ENCODE results near the gene IGF2BP2.
"Not testable (repeated sequence)": the region's sequence is repeated elsewhere in the genome, so short reads cannot be mapped to it uniquely, and the experiment has no call there.

The IGF2BP2 gene

DNA sequence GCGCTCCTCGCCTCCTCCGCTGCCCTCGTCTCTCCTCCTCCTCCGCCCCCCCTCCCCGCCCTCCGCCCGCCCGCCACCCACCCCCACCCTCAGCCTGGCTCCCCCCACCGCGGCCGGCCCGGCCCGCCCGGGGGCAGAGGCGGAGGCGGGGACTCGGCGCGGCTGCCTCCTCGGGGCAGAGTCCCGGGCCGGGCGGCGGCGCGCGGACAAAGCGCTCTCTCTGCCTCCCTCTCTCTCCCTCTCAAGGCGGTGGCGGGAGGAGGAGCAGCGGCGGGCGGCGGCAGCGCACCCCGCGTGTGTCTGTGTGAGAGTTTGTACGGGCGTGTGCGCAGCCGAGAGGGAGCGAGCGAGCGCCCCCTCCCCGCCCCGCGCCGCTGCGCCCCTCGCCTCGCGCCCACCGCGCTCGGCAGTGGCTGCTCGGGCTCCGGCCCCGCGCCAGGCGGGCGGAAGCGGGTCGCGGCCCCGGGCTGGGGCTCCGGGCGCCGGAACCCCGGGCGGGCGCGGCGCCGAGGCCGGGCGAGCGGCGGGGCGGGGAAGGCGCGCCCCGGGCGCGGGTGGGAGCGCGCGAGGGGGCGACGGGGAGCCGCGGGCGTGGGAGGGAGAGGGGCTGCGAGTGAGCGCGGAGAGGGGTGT is at the start of gene IGF2BP2:
IGF2BP2 (minus strand) TSS at position 37 of the 633 bp plus-strand sequence. CDS start 82 bp downstream, outside the sequence.
- no peak for DNase-seq

DNA sequence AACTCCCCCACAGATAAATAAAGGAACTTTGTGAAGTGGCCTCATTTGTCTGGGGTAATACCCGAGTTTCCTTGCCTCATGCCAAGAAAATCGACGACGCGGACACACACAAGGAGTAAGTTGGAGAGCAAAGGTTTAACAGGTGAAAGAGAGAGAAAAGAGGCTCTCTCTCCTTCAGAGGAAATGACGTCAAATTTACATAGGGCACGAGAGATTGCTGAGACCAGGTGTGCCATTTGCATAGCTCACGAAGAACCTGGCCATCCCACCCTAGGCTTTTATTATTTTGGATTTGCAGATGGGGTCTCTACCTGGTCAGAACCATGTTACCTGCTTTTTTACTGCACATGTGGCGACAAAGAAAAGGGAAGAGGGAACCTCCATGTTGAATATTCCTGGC is 49.3 kb upstream of the IGF2BP2 start:
- no peak for DNase-seq

DNA sequence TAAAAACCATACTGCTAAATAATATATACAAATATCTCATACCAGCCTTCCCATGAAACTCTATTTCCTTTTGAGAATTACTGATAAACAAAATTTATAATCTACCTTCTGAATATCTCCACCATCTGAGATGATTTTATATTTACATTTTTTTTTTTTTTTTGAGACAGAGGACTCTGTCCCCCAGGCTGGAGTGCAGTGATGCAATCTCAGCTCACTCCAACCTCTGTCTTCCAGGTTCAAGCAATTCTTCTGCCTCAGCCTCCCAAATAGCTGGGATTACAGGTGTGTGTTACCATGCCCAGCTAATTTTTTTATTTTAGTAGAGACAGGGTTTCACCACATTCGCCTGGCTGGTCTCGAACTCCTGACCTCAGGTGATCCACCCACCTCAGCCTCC is 42.8 kb upstream of the IGF2BP2 start:
- no peak for DNase-seq

DNA sequence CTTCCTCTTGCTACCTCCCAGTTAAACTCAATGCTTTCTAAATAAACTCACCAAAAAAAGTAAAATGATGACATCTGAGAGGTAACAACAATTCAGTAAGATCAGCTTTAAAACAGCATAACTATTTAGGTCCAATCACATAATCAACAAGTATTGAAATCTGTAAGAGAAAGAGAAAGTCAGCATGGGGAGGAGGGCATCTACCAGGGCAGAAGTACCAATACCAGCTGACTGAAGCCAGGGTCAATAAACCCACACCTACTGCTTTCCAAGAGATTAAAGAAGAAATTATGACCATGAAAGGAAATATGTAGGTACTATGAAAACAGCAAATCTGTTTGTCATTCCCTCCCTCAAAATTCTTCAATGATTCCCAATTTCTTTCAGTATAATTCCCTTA is 42.2 kb upstream of the IGF2BP2 start:
- DNase-seq, result no peak

DNA sequence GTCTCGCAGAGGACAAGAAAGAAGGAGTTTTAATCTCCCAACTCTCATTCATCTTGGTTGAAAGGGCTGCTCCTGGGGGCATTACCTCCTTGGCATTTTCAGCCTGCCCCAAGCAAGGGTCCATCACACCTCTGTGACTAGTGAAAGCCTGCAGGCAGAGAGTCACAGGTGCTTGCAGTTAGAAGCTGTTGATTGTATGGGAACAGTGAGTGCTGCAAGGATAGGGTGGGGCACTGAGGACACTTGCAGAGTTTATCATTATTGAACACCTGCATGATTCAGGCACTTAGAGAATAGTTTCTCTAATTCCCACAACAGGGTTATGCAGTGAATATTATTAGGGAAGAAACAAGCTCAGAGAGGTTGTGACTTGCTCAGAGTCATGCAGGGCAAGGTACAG is 41.7 kb upstream of the IGF2BP2 start:
- DNase-seq, result no peak

DNA sequence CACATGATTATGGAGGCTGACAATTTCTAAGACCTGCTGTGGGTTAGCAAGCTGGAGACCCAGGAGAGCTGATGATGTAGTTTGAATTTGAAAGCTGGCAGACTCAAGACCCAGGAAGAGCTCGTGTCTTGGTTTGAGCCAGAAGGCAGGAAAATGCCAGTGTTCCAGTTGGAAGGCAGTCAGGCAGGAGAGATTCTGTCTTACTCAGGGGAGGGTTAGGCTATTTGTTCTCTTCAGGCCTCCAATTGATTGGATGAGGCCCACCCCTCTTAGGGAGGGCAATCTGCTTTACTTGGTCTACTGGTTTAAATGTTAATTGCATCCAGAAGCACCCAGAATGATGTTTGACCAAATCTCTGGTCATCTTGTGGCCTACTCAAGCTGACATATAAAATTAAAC is 40.4 kb upstream of the IGF2BP2 start:
- no peak for DNase-seq

DNA sequence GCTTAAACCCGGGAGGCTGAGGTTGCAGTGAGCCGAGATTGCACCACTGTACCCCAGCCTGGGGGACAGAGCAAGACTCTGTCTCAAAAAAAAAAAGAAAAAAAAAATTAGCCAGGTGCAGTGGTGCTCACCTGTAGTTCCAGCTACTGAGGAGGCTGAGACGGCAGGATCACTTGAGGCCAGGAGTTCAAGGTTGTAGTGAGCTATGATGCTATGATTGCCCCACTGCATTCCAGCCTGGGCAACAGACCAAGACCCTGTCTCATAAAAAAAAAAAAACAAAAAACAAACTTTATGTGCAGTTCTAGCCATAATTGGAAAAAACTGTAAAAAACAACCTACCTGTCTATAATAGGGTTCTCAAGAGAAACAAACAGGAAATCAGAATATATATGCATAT is 39.9 kb upstream of the IGF2BP2 start:
- no peak for DNase-seq

DNA sequence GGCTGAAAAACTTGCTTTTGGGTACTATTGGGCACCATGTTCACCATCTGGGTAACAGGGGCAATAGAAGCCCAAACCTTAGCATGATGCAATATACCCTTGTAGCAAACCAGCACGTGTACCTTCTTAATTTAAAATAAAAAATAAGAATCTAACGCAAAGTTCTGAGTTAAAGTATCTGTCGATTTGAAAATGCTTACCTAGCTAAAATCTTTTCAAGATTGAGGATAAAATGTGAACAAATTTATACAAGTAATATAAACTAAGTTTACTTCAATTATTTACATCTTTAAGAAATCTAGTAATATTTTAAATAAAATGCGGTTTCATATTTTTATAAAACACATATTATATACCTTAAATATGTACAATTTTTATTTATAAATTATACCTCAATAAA is 38.1 kb upstream of the IGF2BP2 start:
- no peak for DNase-seq

DNA sequence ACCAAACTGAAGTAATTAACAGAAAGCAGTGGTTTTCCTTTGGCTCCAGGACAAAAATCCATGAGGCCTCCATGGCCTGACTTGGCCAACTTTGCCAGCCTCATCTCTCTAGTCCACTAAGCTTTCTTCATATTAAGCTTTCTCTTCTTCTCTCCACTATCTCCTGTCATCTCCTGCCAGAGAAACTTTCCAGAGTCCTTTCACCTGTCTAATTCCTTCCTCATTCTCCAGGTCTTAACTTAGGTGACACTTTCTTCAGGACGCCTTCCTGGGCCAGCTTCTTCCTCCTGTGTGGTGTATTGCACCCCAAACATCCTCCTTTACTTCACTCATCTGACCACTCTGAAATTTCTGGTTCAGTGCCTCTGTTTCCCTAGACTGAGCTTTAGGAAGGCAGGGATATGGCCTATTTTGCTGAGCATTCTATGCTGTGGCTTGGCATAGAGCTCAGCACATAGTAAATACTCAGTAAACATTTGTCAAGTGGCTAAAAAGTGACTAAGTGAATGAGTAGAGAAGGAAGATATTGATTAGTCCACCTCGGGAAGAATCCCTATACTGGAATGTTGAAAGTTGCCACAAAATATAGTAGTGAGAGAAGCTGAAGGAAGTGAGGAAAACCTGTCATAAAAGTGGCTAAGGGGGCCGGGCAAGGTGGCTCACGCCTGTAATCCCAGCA is 34.6 kb upstream of the IGF2BP2 start:
- no peak for DNase-seq

DNA sequence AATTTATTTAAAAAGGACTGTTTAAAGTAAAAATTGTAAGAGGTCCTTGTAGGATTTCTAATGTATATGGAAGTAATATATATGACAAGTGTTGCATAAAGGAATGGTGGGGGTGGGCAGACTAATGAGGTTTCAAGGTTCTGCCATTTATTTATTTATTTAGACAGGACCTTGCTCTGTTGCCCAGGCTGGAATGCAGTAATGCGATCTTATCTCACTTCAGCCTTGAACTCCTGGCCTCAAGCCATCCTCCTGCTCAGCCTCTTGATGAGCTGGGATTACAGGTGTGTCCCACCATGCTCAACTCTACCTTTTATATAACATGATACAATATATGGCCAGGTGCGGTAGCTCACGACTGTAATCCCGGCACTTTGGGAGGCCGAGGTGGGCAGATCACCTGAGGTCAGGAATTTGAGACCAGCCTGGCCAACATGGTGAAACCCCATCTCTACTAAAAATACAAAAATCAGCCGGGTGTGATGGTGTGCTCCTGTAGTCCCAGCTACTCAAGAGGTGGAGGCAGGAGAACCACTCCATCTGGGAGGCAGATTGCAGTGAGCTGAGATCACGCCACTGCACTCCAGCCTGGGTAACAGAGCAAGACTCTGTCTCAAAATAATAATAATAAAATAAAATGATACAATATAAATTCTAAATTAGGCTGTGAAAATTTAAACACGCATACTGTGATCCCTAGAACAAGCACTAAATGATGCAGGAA is 33.8 kb upstream of the IGF2BP2 start:
- no peak for DNase-seq

DNA sequence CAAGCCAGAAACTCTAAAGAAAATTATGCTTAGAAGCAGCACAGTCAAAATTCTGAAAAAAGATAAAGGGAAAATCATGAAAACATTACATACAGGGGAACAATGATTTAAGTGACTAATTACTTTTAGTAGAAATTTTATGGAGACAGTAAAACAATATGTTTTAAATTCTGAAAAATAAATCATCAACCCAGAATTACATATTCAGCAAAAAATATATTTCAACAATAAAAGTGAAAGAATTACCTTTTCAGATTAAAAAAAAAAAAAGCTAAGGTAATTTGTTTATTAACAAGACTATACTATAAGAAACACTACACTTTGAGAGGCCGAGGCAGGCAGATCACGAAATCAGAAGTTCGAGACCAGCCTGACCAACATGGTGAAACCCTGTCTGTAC is 32.4 kb upstream of the IGF2BP2 start:
- no peak for DNase-seq

DNA sequence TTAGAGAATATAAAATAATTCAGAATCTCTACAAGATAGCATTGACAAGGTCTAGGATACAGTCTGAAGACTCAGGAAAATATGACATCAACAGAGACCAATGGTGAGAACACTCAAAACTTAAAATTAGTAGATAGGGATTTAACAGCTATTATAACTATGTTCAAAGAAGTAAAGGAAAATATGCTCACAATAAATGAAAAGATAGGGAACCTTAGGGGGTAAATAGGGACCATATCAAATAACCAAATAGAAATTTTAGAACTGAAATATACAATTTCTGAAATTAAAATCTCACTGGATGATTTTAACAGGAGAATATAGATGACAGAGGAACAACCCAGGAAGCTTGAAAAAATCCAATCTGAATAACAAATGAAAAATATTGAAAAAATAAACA is 31.8 kb upstream of the IGF2BP2 start:
- no peak for DNase-seq

DNA sequence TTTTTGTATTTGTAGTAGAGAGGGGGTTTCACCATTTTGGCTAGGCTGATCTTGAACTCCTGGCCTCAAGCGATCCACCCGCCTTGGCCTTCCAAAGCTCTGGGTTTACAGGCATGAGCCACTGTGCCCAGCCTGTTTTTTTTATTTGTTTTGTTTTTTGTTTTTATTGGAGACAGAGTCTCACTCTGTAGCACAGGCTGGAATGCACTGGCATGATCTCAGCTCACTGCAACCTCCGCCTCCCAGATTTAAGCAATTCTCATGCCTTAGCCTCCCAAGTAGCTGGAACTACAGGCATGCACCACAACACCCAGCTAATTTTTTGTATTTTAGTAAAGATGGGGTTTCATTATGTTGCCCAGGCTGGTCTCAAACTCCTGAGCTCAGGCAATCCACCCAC is 28.9 kb upstream of the IGF2BP2 start:
- not testable (repeated sequence) for DNase-seq

DNA sequence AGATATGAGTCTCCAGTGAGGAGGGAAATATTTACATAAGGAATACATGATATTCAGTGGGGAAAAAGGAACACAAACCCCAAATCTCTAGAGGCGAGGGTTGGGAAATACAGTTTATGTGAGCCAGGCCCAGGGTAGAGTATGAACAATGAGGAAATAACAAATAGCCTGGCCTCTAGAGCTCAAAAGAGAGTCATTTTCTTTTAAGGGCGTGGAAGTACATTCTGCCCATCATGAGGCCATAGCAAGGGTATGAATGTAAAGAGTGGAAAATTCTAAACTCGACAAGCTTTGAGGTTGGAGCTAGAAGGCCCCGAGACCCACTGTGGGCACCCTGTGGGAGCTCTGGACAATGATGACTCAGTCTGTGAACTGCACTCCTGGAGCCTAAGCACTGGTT is 27.8 kb upstream of the IGF2BP2 start:
- no peak for DNase-seq

DNA sequence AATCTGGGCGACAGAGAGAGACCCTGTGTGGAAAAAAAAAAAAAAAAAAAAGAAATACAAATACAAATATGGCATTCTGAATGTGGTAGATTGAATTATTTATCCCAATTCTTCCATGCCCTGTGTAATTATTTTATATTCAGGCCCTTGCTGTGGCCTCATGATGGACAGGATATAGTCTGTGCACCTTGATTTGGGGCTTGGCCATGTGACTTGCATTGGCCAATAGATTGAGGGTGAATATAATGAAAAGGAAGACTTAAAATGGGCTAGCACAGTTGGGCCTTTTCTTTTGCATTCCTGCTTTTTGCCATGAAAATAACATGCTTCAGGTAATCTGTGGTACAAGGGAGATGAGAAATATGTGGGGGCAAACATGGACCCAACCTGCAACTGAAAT is 27.1 kb upstream of the IGF2BP2 start:
- DNase-seq, result no peak

DNA sequence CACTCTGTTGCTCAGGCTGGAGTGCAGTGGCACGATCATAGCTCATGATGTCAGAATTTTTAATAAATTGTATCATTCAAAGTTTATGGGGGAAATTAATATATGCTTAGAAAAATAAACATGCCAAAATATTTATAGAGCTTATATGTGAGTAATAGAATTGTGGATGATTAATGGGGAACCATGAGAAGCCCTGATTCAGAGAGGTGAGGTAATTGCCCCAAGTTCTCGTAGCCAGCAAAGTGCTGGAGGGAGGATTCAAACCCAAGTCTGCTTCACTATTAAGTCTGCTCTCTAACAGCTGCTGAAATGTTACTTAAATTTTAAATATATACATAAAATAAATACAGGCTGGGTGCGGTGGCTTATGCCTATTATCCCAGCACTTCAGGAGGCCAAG is 26.2 kb upstream of the IGF2BP2 start:
- no peak for DNase-seq

DNA sequence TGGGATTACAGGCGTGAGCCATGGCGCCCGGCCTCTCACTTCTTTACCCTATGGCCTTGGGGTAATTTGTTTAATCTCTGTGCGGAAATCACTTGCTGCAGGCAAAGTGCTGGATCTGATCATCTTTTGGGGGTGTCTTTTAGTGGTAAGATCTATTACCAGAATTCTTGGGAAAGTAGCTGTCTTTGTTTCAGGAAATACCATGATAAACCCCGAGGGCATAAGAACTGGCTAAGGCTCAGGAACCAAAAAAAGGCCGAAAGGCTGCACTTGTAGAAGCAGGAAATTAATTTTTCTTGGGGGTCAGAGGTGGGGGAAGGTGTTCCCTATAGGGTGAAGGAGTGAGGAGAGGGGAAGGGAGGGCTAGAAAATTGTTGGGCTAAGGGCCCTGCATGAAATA is 22.7 kb upstream of the IGF2BP2 start:
- DNase-seq, result no peak

DNA sequence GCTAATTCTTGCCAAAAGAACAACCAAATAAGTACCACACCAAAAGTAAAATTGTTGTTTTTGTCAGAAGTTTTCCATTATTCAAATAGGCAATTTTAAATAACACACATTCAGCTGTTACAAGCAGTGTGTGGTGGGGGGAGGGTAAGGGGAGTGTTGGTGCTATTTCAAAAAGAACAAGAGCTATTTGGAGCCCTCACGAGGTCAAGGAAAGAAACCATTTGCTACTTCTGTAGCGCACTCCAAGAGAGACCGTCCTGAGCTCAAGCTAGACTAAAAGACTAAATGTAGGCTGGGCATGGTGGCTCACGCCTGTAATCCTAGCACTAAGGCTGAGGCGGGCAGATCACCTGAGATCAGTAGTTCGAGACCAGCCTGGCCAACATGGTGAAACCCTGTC is 21.2 kb upstream of the IGF2BP2 start:
- DNase-seq, result no peak

DNA sequence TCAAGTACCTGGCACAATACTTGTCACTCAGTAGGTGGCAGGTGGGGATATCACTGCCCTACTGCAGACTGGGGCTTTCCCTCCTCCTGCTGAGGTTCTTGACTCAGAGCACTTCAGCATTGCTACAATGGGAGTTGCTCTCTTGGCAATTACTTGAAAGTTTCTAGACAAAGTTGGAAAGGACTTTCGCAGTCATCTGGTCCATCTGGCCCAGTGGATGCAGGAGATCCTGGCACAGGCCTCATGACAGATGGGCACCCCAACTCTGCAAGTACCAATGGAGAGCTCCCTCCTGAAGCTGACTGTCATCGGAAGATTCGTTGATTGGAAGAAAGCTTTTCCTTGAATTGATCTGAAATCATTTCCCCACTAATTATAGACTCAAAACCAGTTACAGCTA is 19.2 kb upstream of the IGF2BP2 start:
- no peak for DNase-seq

DNA sequence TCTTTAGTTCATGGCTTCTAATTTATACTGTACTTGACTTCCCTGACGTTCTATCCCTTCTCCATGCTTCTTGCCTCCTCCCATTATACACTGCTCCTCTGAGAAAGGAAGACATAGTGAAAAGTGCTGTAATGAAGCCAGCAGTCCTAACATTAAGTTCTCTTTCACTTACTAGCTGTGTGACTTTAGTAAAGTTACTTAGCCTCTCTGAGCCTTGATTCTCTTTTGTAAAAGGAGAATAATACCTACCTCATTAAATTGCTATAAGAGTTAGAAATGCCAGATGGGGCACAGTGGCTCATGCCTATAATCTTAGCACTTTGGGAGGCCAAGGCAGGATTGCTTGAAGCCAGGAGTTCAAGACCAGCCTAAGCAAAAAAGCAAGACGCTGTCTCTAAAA is 18.8 kb upstream of the IGF2BP2 start:
- no peak for DNase-seq

DNA sequence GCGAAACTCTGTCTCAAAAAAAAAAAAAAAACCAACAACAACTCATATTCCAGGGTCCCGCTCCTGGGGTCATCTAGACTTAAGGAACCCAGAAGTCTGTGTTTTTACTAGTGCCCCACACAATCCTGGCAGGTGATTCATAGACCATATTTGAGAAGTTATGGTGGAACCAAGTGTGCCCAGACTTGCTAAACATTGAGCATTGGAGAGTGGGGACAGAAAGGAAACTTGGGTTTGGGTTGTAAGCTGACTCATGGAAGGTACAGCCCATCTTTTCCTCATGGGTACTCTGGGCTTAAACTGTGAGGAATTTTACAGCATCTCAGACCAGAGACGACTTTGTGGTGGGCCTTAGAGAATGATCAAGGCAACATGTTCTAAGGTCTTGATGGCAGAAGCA is 18.3 kb upstream of the IGF2BP2 start:
- DNase-seq, result no peak

DNA sequence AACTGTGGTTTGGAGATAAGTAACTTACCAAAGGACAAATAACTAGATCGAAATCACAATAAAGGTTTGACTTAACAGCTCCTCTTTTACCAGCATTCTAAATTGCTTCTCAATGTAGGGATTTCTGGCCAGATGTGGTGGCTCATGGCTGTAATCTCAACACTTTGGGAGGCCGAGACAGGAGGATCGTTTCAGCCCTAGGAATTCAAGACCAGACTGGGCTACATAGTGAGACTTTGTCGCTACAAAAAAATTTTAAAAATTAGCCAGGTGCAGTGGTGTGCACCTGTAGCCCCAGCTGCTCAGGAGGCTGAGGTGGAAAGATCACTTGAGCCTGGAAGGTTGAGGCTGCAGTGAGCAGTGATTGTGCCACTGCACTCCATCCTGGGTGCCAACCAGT is 17.4 kb upstream of the IGF2BP2 start:
- no peak for DNase-seq

DNA sequence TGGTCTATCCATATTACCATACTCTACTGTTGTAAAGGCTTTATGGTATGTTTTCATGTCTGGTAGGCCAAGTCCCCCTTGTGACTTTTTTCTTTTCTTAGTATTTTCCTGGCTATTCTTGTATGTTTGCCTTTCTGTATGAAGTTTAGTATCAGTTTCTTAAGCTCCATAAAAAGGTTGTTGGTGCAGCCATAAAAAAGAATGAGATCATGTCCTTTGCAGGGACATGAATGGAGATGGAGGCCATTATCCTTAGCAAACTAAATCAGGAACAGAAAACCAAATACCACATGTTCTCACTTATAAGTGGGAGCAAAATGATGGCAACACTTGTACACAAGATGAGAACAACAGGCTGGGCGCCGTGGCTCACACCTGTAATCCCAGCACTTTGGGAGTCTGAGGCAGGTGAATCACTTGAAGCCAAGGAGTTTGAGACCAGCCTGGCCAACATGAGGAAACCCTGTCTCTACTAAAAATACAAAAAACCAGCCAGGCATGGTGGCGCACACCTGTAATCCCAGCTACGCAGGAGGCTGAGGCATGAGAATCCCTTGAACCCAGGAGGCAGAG is 13.7 kb upstream of the IGF2BP2 start:
- DNase-seq, result not testable (repeated sequence)

DNA sequence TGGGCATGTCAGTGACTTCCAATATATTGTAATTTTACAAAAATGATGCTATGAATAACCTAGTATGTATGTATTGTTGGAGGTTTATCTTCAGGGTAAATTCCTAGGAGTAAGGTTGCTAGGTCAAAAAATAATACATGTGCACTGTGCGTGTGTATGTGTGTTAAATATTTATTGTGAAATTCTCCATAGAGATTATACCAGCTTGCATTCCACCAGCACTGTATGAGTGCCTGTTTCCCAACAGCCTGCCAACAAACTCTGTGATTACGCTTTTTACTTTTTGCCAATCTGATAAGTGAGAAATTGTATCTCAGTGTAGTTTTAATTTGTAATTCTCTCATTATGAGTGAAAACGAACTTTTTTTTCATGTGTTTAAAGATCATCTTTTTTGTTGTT is 12.6 kb upstream of the IGF2BP2 start:
- DNase-seq, result no peak
